ENCODE data around the gene TMEM45A. TPM values are rescaled to one million over a fixed set of nuclear protein-coding genes. Genes with fewer than 3 reads are reported as not detected.

The TMEM45A gene
- total RNA-seq, 1 experiment from 2014 or later = 10.1 TPM

DNA sequence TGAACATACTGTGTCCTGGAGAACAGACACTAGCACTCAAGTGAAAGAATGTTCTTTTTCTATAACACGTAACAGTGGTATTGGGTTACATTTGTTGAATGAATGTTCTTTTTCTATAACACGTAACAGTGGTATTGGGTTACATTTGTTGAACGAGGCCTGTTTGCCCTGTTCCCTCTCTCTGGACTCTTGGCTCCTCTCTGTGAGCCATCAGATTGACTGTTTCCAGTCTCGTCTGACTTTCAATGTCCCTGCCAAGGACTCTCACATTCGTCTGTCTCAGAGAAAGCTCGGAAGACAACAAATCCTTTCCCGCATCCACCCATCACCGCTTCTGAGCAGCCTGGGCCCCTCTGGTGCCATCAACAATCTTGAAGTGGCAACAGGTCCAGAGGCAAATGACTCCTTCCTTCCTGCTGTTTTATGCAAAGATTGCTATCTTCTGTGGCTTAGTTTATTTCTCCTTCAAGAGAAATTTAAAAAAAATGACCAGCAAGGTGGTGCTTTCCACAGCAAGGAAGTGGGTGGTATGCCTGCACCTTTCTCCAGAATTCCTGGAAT, 8.0 kb downstream of the TMEM45A start:
- DNase-seq = no peak
- H3K27ac ChIP-seq (ENCODE audit: insufficient read length, low read depth, low read length) = no peak overlapping the region
- no CpG with 5 or more reads among the region's 8 CpGs for WGBS (ENCODE audit: extremely low coverage, insufficient read length, low lambda C conversion rate)
- H3K79me1 ChIP-seq (ENCODE audit: insufficient read depth, low read depth, low read length, poor library complexity, severe bottlenecking) = no peaks in the 10 kb centered on the region
- H3T11ph ChIP-seq (ENCODE audit: low read length) = no peak overlapping the region
- H2AK5ac ChIP-seq (ENCODE audit: insufficient read length, low read length) = no peak overlapping the region
- no peak overlapping the region for H3K56ac ChIP-seq (ENCODE audit: insufficient read length, low read depth, low read length)
- H4K8ac ChIP-seq (replicated peaks; ENCODE audit: insufficient read length, low read depth, low read length) = no peak overlapping the region
- Mint-ChIP-seq H3K4me1 (peaks cover 3 to 4% of the 10 kb centered on the region in 2 experiments), H3K36me3 (ENCODE audit: insufficient read depth in 1 of 3, low read depth in 3 of 3) (no peaks in the 10 kb centered on the region), H3K4me3 (no peak overlapping the region), H3K27me3 (ENCODE audit: low read depth) (no peaks in the 10 kb centered on the region), H3K9me3 (no peaks in the 10 kb centered on the region; a peak in 1 of 5 replicates), H3K27ac (peak overlapping the region; percentile 37 to 96 (median 73); a peak in 4 of 7 replicates)
- no peak overlapping the region for H3K14ac ChIP-seq (ENCODE audit: insufficient read depth, low read length)
- no peak overlapping the region for H3K18ac ChIP-seq (ENCODE audit: insufficient read length, low read depth, low read length)
- H3K9ac ChIP-seq (ENCODE audit: extremely low read depth, insufficient read length, low read length) = no peak overlapping the region
- H2BK120ac ChIP-seq (ENCODE audit: low read depth, low read length, poor library complexity, severe bottlenecking) = no peak overlapping the region
- H2BK20ac ChIP-seq (ENCODE audit: low read depth, low read length, poor library complexity, severe bottlenecking) = no peak overlapping the region
- no peak overlapping the region for H2AFZ ChIP-seq (ENCODE audit: low read length)
- H3K23me2 ChIP-seq (ENCODE audit: insufficient read length, low read depth, low read length, poor library complexity, severe bottlenecking) = no peaks in the 10 kb centered on the region
- no peaks in the 10 kb centered on the region for H3K9me3 ChIP-seq (ENCODE audit: control insufficient read depth, low read depth, low read length)
- no peak overlapping the region for H2BK15ac ChIP-seq (ENCODE audit: low read depth, low read length)
- H3K4me2 ChIP-seq (ENCODE audit: insufficient read depth, insufficient read length, low read length) = no peak overlapping the region
- no peak overlapping the region for H3K23ac ChIP-seq (ENCODE audit: insufficient read length, low read depth, low read length)
- H3K27me3 ChIP-seq (ENCODE audit: insufficient read depth, low read length) = no peaks in the 10 kb centered on the region
- H4K5ac ChIP-seq (ENCODE audit: insufficient read length, low read depth, low read length) = no peak overlapping the region
- H4K91ac ChIP-seq (ENCODE audit: insufficient read length, low read depth, low read length) = no peak overlapping the region
- H3K4ac ChIP-seq (ENCODE audit: low read depth, low read length) = no peak overlapping the region
- H4K20me1 ChIP-seq (ENCODE audit: control insufficient read depth, insufficient read depth, insufficient read length) = no peaks in the 10 kb centered on the region
- H2BK5ac ChIP-seq (ENCODE audit: insufficient read length, low read length) = no peak overlapping the region
- no peak for TF ChIP-seq CTCF (conservative IDR thresholded peaks at IDR 0.05)
- H3K79me2 ChIP-seq (ENCODE audit: insufficient read depth, low read length) = no peaks in the 10 kb centered on the region
- no peaks in the 10 kb centered on the region for H3K4me1 ChIP-seq (ENCODE audit: insufficient read depth, low read length)
- H2BK12ac ChIP-seq (ENCODE audit: insufficient read length, low read depth, low read length) = no peak overlapping the region
